LNCaP clone FGC (cell line): Measurements from ENCODE around the gene ABLIM1.

Experiments used
- DNase-seq: peaks from one replicate; pipeline ENCODE4 v3.0.0-alpha.2; 2011; ENCODE audit warnings: low read depth
- H3K4me3 ChIP-seq: 2 replicates; pipeline ENCODE4 v1.5.1; 2011; ENCODE audit warnings: mild to moderate bottlenecking, low read depth, low read length, control low read depth
- TF ChIP-seq, protein P1 (sequence below): IDR thresholded peaks from 2 replicates; pipeline ENCODE4 v1.5.1; 2012; ENCODE audit warnings: mild to moderate bottlenecking; ENCODE audit not compliant: control insufficient read depth, insufficient read depth; ENCODE audit errors: extremely low read depth

ABLIM1 gene

DNA sequence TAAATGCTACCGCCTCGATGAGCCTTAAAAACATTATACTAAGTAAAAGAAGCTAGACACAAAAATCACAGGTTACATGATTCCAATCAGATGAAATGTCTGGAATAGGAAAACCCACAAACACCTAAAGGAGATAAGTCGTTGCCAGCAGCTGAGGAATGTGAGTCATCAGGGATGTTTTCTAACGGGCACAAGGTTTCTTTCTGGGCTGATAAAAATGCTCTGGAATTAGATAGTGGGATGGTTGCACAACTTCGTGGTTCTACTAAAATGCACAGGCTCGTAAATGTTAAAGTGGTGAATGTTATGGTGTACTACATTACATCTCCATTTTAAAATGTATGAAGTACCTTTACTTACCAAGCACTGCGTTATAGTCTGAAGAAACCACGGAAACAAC is 9.7 kb downstream of the ABLIM1 start:
- TF ChIP-seq, protein P1, sequence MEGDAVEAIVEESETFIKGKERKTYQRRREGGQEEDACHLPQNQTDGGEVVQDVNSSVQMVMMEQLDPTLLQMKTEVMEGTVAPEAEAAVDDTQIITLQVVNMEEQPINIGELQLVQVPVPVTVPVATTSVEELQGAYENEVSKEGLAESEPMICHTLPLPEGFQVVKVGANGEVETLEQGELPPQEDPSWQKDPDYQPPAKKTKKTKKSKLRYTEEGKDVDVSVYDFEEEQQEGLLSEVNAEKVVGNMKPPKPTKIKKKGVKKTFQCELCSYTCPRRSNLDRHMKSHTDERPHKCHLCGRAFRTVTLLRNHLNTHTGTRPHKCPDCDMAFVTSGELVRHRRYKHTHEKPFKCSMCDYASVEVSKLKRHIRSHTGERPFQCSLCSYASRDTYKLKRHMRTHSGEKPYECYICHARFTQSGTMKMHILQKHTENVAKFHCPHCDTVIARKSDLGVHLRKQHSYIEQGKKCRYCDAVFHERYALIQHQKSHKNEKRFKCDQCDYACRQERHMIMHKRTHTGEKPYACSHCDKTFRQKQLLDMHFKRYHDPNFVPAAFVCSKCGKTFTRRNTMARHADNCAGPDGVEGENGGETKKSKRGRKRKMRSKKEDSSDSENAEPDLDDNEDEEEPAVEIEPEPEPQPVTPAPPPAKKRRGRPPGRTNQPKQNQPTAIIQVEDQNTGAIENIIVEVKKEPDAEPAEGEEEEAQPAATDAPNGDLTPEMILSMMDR: no peak
- no peak for DNase-seq
- no peak overlapping the region for H3K4me3 ChIP-seq

DNA sequence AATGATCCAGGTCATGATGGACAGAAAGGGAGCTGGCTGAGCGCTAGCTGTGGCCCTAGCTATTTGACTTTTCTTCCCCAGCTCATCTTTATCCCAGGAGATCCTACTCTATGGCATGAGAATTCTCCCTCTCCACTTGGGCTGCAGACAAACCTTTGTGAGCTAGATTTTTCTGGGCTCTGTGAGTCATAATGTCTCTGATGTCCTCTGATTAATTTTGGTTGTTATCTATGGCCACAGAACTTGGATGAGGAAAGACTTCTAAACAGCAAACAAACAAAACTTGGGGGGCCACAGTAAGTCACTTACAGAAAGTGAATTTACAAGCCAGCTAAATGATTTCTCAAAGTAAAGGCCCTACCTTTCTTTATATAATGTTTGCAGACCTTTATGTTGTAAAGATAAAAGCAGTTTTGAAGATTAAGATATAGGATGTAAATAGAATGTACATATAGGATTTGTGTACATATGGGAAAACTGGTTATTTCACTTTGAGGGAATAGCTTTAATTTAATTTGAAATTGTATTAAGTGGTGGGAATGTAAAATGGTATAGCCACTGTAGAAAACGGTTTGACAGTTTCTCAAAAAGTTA is 10.4 kb downstream of the ABLIM1 start:
- TF ChIP-seq, protein P1: no peak
- DNase-seq: no peak

DNA sequence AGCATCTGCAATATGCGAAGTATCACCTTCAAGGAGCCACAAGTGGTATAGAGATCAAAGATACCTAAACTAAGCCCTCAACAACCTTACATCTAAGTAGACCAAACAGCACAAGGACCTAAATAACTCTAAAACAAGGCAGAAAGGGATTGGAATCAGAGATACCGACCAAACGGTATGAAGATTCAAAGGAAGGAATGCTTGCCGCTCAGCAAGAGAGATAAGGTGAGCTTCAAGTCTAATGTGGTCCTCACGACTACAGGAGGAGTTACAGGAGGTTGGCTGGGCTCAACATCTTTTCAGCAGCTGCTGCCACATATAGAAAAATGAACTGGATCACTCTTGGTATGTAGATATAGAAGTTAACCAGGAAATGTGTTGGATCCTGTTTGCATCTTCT is 11.6 kb downstream of the ABLIM1 start:
- no peak overlapping the region for H3K4me3 ChIP-seq
- DNase-seq: no peak

More for the DNA sequence above, 10.4 kb downstream of the ABLIM1 start:
- H3K4me3 ChIP-seq: no peak overlapping the region

DNA sequence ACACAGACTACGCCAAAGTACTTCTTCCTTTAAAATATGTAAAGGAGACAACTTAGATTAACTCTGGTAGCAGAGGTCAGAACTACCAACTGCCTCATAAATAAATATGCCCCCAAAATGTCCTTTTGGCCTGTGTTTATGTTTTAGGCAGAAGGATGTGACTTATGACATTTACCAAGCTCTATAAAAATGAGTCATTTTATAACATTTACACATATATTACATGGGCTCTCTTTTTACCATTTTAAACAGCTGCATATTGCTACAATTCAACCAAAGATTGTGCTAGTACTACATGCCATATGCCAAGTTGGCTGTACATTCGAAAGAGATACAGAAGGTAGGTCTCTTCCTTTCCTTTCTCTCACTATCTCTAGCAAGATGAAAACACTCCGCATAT is 12.4 kb downstream of the ABLIM1 start:
- no peak overlapping the region for H3K4me3 ChIP-seq
- DNase-seq: no peak
- TF ChIP-seq, protein P1: no peak

More for the DNA sequence above, 11.6 kb downstream of the ABLIM1 start:
- TF ChIP-seq, protein P1: no peak

DNA sequence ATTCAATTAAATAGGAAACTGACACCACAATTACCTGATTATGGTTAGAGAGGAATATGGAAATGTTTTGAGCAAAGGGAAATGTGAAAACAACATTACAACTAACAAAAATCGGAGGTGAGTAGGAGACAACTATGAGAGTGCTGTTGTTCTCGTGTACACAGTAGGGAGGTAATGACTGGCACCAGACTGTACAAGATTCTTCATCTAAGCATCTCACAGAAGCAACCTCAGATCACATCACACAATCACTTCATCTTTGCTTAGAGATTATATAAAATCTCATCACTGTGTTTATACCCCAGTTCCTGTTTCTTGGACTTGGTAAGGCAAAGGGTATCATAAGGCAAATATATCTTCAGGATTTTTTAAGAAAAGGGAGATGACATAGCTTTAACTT is 14.9 kb downstream of the ABLIM1 start:
- DNase-seq: no peak
- H3K4me3 ChIP-seq: no peak overlapping the region
- TF ChIP-seq, protein P1: no peak

DNA sequence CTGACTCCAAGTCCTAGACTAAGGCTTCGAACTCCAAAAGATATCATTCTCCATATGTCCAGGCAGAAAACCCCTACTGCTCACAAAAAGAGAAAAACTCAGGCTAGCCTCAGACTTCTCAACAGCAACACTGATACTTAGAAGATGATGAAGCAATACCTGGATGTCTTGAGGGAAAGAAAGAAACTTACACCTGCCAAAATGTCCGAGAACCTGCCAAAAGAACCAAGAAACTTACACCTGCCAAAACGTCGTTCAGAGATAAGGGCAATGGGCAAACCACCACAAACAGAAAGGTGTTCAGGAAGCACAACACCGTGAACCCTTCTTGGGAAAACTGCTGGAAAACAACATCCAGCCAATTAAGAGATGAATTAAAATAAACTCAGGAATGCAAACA is 15.3 kb downstream of the ABLIM1 start:
- TF ChIP-seq, protein P1: no peak
- no peak overlapping the region for H3K4me3 ChIP-seq
- DNase-seq: peak; percentile 81
